GM18907 (cell line): Measurements from ENCODE around the gene CCDC86.
A peak's percentile ranks its signal among the peaks of the same experiment; 100 is the strongest.

Experiments
- ATAC-seq: cut with Tn5 transposase; IDR thresholded peaks from one replicate; pipeline ENCODE4 v1.9.1; 2021; ENCODE audit warnings: mild to moderate bottlenecking, moderate library complexity; ENCODE audit not compliant: unreplicated experiment

The CCDC86 gene

DNA sequence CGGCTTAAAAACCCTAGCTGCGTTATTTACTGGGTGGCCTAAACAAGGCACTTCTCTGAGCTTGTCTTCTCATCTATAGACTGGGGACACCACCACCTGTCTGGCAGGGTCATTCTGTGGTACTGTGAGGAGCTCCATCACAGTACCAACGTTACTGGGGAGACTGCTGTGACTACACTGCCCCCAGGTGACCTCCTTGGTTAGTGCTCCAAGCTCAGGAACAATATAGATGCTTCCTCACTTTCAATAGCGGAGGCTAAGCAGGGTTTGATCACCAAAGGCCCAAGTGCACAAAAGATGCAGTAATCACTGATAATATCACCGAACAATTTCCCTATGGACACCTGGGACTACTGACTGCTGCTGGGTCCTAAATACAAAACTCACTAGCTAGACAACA is 45.6 kb downstream of the CCDC86 start:
- peak; percentile 62 for ATAC-seq

DNA sequence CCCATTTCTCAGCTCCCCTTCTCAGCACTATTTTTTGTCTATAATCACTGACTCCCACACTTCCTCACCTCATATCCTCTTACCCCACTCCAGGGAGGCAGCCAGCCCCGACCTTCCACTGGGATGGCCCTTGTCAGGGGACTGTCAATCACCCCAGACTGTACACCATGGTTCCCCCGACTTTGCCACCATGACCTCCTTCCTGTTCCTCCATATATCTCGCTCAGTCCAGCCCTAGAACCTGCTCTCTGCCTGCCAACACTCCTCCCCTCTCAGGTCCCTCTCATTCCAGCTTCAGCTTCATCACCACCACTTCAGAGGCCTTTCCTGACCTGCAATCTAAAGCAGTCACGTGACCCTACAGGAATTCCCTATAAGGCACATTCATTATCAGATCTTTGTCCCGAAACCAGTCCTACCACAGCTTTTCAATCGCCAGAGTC is 48.0 kb downstream of the CCDC86 start:
- no peak for ATAC-seq

DNA sequence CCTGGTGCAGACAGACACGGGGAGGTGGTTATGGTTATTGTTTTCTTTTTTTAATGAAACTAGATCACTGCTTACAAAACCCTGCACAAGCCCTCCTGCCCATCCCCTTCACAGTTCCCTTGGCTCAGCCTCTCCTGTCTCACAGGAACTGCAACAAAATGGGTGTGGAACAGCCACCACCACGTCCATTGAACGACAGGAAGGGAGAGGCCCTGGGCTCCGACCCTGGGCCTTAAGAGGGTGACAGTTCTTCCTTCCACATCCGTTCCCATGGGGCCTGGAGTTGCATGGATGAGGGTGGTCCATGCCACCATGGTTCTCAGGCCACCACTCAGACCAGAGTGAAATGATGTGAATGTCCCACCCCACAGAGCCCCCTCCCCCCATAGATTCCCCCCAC is 48.8 kb downstream of the CCDC86 start:
- ATAC-seq: no peak

DNA sequence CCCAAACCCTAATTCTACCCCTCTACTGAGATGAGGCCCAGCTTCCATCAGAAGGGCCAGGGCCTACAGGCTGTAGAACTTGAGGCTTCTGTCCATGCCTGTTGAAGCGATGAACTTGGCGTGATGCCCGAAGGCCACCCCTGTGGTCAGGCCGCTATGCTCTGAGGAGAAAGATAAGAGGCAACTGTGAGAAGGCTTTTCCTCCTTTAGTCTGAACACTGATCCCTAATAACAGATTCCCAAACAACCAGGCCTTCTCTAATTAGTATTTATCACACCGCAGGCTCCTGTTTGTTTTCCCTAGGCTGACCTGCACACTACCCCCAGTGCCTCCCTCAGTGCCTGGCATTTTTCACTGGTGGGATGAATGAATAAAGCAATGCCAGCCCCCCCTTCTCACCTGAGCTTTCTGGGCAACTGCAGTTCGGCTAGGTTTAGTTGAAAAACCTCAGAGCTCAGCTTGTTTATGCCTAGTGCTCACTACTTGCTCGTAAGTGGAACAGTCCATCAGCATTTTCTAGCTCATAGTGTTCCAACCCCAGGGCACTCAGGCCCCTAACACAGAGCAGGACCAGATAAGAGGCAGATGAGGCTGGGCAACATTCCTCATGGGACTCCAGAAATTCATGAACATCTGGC is 49.3 kb downstream of the CCDC86 start:
- ATAC-seq: no peak

DNA sequence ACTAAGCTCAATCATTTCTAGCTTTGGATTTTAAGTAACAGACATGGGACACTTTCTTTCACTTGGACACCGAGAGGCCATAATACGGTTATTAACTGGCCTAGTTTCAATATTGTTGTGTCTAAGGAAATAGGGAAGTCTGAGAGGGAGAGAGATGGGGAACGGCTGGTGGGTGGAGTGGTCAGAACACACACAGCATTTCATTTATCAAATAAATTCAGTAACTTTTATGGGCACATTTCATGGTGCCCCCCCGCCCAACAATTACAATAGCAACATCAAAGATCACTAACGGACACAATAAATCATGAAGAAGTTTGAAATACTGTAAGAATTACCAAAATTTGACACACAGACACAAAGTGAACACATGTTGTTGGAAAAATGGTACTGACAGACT is 53.8 kb downstream of the CCDC86 start:
- no peak for ATAC-seq

DNA sequence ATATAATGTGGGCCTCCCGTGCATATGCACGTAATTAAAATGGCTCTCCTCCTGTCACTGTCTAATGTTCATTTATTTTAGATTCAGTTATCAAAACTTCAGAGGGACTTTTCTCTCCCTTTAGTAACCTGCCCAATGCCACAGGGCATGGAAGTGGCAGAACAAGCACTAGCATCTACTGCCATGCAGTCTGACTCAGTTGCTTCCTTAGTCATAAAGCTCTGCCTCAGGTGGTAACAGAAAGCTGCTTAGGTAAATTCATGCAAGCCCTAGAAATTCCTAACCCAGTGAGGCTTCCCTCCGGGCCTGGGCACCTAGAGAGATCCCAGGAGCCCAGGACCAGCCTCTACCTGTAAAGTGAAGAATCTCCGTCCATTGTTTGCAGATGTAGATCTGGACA is 55.6 kb downstream of the CCDC86 start:
- ATAC-seq: no peak

DNA sequence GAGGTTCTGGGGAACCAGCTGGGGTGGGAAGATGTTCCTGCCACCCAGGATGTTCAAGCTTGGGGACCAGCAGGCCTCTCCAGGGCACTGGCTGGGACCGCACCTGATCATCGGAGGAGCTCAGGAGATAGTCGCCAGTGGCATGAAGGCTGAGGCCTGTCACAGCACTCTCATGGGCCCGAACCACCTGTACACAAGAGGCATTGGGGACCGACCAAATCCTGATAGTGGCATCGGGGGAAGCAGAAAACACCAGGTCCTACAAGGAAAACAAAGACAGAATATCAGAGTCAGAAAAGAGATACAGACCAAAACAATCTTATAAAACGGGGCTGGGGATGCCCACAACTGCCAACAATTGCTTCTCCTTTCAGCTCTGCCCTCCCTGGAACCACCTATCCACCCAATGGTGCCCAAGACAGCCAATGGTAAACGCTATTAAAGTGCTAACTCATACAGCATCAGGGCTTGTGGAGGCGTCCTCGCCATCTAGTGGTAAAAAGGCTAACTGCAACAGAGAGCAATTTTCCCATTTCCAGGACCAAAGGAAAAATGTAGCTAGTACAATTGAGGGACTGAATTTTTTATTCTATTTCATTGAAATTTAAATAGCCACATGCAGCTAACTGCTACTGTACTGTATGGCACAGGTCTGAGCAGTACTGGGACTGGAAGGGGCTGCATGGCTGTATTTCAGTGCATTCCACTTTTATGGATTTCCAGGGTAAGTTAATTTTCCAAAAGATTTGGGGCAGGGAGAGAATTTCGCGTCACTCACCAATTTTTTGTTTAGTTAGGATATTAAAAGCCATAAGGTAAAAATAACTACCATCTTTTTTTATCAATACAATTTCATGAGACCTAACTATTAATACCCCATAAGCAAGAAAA is 57.4 kb downstream of the CCDC86 start:
- ATAC-seq: no peak

DNA sequence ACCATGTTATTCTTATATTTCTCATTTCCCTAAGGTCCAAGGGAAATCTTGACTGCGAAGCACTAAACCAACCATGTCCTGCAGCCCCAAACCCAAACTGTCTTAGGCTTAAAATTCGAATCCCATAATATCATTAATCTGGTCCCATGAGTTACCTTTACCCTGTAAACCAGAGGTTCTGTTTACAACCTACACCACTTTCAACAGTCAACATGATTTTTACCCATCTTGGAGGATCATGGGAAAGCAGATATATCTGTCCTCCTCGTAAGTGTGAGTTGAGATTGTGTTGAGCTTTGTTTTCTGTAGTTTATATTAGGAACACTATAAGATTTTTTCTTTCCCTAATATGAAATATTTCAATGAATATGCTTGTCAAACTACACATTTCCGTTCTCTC is 58.1 kb downstream of the CCDC86 start:
- no peak for ATAC-seq
